ENCODE measurements around the gene UCHL3. TPM values are rescaled to one million over a fixed set of nuclear protein-coding genes. Genes with fewer than 3 reads are reported as not detected.

Gene UCHL3
- total and polyA plus RNA-seq, 9 of the 15 experiments (the other 6 are each of a cell fraction or from before 2014, with no cell fraction given) = 42.2 to 112 (median 85.4) TPM

- ChIA-PET POLR2A (no interaction called here), CTCF (ENCODE audit: low intra/inter-chr PET ratio) (no interaction called here)
- peaks cover 3% of the 10 kb centered on the region; the same call in 1 of the 3 replicates for H3K36me3 ChIP-seq (ENCODE audit: control insufficient read depth, insufficient read depth, low read length)
- in situ Hi-C loops (cut with MboI) = no loop called here
- H3K4me1 ChIP-seq (replicated peaks in 1 of 2; ENCODE audit: control insufficient read depth in 2 of 2, insufficient read depth in 2 of 2, low read length in 2 of 2) = no peaks in the 10 kb centered on the region
- no TSS peak for BruUV-seq (replicated peaks)
- H4K20me1 ChIP-seq (replicated peaks; ENCODE audit: control insufficient read depth, insufficient read depth, low read length) = no peaks in the 10 kb centered on the region
- H3K9ac ChIP-seq (ENCODE audit: insufficient read depth in 1 of 2, low read depth in 2 of 2, low read length in 2 of 2) = no peak overlapping the region
- FAIRE-seq (no peak), DNase-seq (ENCODE audit: extremely low read depth in 1 of 4, low spot score in 3 of 4) (no peak), ATAC-seq (no peak)
- no peaks in the 10 kb centered on the region for H3K9me1 ChIP-seq (ENCODE audit: control insufficient read depth, insufficient read depth, low read length)
- H3K4me2 ChIP-seq (ENCODE audit: insufficient read depth, low read length) = no peak overlapping the region
- intact Hi-C loops (cut with micrococcal nuclease) = no loop called here
- H3K79me2 ChIP-seq (ENCODE audit: control insufficient read depth, insufficient read depth, low read length) = no peaks in the 10 kb centered on the region
- TF ChIP-seq CBFA2T2 (conservative IDR thresholded peaks at IDR 0.05) (no peak), SMAD3 (CRISPR knock-in tag; conservative IDR thresholded peaks at IDR 0.05) (no peak), ZNF518B (CRISPR knock-in tag; IDR thresholded peaks at IDR 0.05) (no peak), BRD4 (IDR thresholded peaks at IDR 0.05) (no peak), ILF3 (IDR thresholded peaks at IDR 0.05; ENCODE audit: borderline replicate concordance) (no peak), ZEB2 (IDR thresholded peaks at IDR 0.05) (no peak), ZNF589 (CRISPR knock-in tag; IDR thresholded peaks at IDR 0.05; ENCODE audit: low read depth) (no peak), MTA3 (IDR thresholded peaks at IDR 0.05; ENCODE audit: borderline replicate concordance) (no peak), KLF13 (tag; IDR thresholded peaks at IDR 0.05; ENCODE audit: borderline replicate concordance, low read depth) (no peak), FOSL1 (tag; conservative IDR thresholded peaks at IDR 0.05) (no peak), ZNF79 (CRISPR knock-in tag; IDR thresholded peaks at IDR 0.05; ENCODE audit: low read depth) (no peak), ELF4 (CRISPR knock-in tag; IDR thresholded peaks at IDR 0.05) (no peak), TBL1XR1 (IDR thresholded peaks at IDR 0.05; ENCODE audit: low read length in 2 of 2) (no peak), KLF16 (IDR thresholded peaks at IDR 0.05) (no peak), ZNF398 (CRISPR knock-in tag; IDR thresholded peaks at IDR 0.05) (no peak), TARDBP (IDR thresholded peaks at IDR 0.05) (no peak), HMBOX1 (IDR thresholded peaks at IDR 0.05) (no peak)
- 58% methylated on average over 4 of the region's 4 CpGs for WGBS (ENCODE audit: insufficient coverage, low coverage, missing lambda C conversion rate)
- H3K9me3 ChIP-seq (replicated peaks; ENCODE audit: control insufficient read depth, insufficient read depth, low read depth, low read length) = no peaks in the 10 kb centered on the region
- H3K27ac ChIP-seq (ENCODE audit: extremely low read depth, low read depth, low read length) = no peak overlapping the region
- H3K4me3 ChIP-seq = no peak overlapping the region
- no peaks in the 10 kb centered on the region for H3K27me3 ChIP-seq (ENCODE audit: control insufficient read depth in 2 of 2, insufficient read depth in 2 of 2, low read length in 2 of 2)
- H2AFZ ChIP-seq (ENCODE audit: low read depth, low read length) = no peak overlapping the region
Measured at GRCh38 chr13:75600371-75600770, 50.8 kb downstream of the UCHL3 start.

Data from K562 (cell line).